ENCODE measurements around the gene SMARCA4.

Gene SMARCA4

DNA sequence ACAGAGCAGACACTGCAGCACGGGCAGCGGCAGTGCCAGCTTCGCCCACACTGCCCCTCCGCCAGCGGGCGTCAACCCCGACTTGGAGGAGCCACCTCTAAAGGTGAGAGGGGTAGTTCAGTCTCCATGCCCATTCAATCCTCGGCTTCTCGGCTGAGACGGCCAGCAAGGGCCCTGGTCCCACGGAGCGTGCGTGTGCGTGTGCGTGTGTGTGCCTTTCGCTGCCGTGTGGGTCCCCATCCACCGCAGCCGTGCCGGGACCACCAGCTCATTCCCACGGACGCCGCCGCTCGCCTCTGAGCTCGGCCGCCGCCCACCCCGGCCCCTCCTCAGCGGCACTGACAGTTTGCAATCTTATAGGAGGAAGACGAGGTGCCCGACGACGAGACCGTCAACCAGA, 72.9 kb downstream of the SMARCA4 start:
- no peak for DNase-seq (ENCODE audit: low read depth in 3 of 3)

DNA sequence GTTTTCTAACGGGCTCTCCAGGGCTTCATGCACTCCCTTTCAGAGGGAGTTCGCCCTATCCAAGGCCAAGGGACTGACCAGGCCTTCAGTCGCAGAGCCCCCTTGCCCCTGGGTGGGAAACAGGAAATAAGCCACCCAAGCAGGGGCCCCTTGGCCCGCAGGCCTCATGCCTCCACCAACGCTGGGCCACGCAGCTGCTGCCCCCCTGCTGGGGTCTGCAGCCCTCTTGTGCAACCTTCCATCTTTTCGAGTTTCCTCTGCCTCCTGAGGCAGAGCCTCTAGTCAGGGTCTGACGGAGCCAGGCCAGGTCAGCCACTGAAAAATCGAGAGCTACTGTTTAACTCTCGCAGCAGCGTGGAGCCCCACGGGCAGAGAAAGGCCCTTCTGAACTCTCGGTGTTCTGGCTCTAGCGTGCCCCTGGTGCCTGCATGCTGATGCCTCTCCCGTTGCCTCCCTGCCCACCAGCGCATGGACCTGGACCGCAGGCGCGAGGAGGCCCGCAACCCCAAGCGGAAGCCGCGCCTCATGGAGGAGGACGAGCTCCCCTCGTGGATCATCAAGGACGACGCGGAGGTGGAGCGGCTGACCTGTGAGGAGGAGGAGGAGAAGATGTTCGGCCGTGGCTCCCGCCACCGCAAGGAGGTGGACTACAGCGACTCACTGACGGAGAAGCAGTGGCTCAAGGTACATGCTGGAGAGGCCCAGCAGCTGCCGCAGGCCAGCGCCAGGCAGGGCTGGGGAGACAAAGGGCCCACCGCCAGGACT, 73.8 kb downstream of the SMARCA4 start:
- DNase-seq (ENCODE audit: low read depth in 3 of 3): no peak

DNA sequence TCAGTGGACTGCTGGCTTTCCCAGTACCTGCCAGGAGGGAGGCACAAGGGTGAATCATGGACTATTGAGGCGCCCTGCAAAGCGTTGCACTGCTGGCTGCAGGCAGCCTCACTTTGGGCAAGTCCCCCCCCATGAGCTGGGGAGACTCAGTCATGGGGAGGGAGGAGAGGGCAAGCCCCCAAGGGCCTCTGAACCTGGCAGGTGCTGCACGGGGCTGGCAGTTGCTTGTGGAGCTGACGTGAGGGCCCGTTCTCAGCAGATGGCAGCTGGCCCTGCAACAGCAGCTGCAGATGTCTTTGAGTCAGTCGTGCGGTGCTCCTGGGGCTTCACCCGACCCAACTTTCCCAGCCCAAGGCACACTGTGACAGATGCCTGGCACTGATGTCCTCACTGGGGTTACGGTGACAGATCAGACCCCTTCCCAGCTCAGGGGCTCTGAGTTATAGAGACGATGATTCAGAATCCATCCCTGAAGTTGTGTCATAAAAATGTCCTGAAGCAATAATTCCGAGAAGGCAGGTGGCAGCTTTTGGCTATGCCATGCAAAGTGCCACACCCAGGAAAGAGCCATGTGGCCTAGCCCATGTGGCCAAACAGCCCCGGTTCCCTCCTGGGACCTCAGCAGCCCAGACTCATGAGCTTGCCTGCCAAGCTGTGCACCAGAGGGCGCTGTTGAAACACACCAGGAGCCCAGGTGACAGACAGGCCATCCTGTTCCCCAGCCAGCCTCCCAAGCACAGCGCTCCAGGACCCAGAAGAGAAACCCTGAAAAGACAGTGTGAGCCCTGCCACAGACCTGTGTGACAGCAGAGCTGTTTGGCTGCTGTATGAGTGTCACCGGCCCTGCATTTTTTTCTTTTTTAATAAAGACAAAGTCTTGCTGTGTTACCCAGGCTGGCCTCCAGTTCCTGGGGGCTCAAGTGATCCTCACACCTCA, 74.9 kb downstream of the SMARCA4 start:
- DNase-seq (ENCODE audit: low read depth in 3 of 3): peak; percentile 70 to 75 (median 71)

DNA sequence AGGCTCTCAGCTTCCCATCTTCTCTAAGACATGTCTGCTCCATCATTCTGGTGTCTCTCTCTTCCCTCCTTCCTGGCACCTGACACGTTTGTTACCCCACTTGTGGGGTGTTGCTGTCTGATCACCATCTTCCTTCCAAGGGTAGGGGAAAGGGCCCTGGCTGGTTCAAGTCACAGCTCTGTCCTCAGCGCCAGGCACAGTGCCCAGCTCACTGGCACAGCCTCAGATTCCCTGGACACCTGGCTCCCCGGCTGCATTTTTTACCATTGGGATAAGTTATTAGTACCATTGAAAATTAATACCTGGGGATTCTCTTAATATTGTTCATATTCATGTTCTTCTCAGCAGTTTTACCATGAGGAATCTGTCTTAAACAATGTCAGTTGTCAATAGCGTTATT, 77.7 kb downstream of the SMARCA4 start:
- DNase-seq (ENCODE audit: low read depth in 3 of 3): no peak

DNA sequence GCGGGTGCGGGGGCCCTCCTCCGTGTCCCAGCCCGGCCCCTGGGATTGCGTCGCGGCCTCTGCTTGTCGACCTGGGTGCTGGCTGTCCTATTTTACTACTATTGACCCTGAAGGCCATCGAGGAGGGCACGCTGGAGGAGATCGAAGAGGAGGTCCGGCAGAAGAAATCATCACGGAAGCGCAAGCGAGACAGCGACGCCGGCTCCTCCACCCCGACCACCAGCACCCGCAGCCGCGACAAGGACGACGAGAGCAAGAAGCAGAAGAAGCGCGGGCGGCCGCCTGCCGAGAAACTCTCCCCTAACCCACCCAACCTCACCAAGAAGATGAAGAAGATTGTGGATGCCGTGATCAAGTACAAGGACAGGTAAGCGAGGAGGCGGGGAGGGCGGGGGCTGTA, 80.4 kb downstream of the SMARCA4 start:
- no peak for DNase-seq (ENCODE audit: low read depth in 3 of 3)

DNA sequence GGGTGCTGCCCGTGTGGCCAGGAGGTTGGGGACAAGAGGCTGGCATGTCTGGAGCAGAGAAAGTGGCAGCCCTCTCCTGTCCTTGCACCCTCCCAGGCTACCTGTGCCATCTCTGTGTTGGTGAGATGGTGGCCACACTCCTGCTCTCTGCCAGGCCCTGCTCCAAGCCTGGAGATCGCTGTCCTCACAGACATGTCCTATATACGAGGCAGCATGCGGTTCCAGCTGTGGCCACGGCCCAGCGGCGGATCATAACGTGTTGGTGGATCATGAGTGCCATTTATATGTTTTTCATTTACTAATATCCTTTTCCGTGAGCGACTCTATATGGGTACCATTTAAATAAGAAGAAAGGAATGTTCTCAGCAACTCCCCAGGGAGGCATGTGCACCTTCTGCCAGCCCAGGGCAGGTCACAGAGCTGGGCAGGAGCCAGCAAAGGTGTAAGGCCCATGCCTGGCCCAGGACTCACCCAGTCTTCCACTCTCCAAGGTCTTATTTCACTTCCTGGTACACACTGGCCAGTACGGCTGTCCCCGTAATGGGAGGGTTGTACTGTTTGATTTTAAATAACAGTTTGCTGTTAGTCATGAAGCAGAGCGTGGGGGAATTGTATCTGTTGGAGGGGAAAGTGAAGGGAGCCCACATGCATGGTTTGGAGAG, 81.3 kb downstream of the SMARCA4 start:
- no peak for DNase-seq (ENCODE audit: low read depth in 3 of 3)

DNA sequence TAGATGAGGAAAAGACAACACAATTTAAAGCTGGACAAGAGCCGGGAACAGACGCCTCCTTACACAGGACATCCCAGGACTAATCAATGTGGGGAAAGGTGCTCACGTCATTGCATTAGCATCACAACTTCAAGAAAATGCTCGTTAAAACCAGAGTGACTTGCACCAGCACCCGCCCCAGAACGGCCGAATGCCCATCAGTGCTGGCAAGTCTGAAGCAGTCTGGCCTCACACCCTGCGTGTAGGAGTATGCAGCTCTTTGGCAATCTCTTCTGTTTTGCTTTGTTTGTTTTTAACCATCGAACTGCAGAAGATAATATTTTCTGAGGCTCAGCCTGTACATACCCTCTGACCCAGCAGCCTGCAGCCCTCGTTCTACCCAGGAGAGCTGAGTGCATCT, 83.6 kb downstream of the SMARCA4 start:
- no peak for DNase-seq (ENCODE audit: low read depth in 3 of 3)

DNA sequence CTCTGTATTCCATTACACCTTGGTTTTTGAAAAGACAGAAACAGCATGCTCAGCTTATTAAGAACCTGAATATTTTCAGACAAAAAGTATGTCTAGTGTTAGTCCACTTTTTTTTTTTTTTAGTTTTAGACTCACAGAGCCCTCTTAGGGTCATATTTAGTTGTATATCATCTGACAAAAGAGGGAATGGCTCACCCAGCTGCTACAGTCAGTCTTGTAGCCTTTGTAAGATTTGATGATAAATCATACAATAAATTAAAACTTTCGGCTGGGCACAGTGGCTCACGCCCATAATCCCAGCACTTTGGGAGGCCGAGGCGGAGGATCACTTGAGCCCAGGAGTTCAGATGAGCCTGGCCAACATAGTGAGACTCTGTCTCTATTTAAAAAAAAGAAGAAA, 84.7 kb downstream of the SMARCA4 start:
- no peak for DNase-seq (ENCODE audit: low read depth in 3 of 3)

DNA sequence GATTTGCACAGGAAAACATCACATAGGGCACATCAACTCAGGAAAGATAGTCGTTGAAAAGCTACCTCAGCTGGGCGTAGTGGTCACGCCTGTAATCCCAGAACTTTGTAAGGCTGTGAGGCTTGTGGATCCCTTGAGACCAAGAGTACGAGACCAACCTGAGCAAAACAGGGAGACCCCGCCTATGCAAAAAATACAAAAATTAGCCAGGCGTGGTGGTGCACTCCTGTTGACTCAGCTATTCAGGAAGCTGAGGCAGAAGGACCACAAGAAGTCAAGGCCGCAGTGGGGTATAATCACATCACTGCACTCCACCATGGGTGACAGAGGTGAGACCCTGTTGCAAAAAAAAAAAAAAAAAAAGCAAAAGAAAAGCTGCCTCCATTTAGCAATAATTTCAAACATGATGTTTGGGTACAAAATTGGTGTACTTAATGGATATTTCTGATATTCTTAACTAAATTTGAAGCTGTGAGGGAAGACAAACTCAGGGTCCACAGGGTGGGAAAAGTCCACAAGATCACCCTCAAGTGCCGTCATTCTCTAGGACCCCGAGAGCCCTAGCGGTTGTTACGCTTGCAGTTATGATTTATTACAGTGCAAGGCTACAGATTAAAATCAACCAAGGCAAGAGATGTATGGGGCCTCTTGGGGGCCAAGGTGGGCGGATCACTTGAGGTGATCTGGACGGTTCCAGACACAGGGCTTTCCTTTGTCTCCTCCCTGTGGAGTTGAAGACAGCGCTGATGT, 86.0 kb downstream of the SMARCA4 start:
- DNase-seq (ENCODE audit: low read depth in 3 of 3): no peak

DNA sequence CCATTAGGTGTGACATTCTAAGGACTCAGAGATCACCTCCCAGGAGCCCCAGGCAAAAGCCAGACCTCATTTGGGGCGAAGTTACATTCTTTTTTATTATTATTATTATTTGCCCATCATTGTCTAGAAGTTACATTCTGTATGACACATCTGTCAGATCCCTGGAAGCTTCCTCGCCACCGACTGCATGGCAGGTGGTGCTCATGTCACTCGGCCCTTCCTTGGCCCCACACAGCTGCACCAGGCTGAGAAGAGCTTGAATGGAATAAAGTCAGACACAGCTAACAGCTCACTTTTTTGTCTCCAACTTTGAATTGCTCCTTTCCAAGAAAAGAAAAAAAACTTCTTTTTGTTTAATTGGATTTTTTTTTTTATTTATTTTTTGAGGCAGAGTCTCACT, 87.0 kb downstream of the SMARCA4 start:
- no peak for DNase-seq (ENCODE audit: low read depth in 3 of 3)

DNA sequence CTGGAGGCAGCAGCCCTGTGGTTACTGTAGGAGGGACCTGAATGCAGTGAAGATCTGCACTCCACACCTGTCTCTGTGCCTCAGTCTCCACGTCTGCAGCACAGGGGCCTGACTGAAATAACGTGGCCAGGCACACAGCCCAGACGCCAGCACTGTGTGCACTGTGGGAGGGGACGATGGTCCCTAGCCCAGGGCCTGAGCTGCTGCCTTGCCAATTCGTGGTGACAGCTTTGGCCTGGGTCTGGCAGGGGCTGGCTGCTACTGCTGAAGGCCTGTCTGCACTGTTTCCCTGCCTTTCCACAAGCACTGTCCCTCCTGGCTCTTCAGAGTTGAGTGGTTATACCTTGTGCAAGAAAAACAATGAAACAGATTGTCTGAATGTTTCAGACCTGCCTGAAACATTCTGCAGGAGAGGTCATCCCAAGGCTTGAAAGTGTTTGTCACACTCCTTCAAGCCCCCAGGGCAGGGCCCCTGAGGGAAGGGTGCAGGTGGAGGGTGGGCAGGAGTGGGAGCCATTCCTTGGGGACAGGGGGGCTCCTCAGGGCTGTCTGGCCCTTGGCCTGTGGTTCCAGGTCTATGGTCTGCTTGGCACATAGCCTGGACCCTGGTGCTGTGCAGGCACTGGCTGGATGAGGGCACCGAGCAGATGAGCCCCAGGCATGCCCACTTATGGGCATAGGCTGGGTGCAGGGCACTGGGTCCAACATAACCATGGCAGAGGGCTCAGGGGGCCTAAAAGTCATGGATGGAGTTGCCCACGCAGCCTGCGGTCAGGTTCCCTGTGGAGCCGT, 89.7 kb downstream of the SMARCA4 start:
- DNase-seq (ENCODE audit: low read depth in 3 of 3): no peak

DNA sequence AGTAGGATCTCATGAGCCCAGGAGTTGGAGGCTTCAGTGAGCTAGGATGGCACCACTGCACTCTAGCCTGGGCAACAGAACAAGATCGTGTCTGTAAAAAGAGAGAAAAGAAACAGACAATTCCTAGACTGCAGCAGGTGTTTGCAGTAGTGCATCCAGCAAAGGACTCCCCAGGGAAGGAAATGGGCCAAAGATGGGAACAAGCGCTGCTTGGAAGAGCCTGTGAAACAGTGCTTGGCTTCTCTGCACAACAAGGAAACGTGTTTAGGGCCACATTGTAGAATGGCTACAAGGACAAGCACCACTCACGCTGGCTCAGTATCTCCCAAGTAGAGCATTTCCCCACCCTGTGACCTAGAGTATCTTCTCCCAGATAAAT, 93.0 kb downstream of the SMARCA4 start:
- DNase-seq (ENCODE audit: low read depth in 3 of 3): no peak

DNA sequence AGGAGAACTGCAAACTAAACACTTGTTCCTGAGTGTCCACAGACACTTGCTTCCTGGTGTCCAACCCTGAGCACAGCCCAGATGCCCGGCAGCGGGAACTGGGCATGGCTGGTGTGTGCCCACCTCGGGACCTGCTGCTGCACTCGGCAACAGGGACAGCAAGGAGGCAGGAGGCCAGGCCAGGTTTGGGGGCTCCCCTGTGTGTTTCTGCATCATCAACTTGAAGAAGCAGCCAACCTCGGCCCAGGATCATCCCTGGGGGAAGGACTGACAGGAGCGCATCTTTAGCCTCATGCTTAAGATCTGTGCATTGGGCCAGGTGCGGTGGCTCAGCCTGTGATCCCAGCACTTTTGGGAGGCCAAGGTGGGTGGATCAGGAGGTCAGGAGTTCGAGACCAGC, 93.4 kb downstream of the SMARCA4 start:
- no peak for DNase-seq (ENCODE audit: low read depth in 3 of 3)

DNA sequence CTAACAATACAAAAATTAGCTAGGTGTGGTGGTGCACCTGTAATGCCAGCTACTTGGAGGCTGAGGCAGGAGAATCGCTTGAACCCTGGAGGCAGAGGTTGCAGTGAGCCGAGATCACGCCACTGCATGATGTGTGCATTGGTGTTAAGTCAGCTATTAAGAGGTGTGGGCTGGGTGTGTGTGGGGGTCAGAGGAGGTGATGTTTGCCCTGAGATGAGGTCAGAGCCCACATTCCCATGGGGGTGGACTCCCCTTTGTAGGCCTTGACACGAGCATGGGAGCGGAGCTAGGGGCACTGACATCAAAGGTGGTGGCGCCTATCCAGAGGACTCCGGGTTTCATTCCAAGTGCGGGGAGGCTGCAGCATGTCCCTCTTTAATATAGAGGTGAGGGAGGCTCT, 93.8 kb downstream of the SMARCA4 start:
- DNase-seq (ENCODE audit: low read depth in 3 of 3): no peak

DNA sequence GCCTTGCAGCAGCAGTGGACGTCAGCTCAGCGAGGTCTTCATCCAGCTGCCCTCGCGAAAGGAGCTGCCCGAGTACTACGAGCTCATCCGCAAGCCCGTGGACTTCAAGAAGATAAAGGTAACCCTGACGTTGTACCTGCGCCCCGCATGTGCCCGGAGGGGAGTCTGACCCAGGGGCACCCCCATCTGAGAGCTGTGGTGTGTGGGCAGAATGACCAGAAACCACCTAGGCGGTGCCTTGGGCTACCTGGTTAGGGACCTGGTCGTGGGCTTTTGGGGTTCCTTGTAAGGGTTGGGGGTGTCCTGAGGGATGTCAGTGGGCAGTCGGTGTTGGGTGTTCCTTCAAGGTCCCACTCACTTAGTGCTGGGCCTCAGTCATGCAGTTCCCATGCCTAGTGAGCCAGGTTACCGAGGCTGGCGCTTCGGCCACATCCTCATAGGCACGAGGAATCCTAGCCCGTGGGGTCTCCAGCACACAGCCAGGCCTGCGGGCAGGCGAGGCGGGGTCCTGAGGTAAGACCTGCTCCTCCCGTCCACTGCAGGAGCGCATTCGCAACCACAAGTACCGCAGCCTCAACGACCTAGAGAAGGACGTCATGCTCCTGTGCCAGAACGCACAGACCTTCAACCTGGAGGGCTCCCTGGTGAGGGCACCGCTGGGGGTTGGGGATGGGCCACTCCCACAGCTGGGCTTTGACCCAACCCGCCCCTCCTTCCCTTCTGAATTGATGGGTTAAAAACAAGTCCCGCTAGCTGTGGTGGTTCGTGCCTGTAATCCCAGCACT, 97.6 kb downstream of the SMARCA4 start:
- no peak for DNase-seq (ENCODE audit: low read depth in 3 of 3)

DNA sequence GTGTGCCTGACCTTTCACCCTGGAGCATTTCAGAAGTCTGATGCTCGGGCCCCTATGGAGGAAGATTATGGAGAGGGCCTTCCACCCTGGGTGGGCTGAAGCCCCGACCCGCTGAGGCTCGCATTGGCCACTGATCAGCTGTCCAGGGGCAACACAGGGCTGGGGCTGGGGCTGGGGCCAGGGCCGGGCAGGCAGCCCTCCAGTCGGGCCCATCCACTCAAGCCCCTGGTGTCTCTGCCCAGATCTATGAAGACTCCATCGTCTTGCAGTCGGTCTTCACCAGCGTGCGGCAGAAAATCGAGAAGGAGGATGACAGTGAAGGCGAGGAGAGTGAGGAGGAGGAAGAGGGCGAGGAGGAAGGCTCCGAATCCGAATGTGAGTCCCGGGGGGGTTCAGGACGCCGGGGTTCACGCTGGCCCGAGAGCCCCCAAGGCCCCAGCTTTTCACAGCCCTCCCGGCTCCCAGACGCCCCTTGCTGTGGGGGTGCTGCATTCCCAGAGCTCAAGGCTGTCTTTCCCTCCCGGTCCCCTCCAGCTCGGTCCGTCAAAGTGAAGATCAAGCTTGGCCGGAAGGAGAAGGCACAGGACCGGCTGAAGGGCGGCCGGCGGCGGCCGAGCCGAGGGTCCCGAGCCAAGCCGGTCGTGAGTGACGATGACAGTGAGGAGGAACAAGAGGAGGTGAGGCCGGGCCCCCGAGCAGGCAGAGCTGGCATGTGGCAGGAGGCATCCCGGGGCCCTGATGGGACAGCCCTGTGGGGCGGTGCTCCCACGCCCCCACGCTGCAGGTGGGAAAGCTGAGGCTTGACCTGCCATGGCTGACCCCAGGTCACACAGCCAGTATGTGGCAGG, 98.9 kb downstream of the SMARCA4 start:
- DNase-seq (ENCODE audit: low read depth in 3 of 3): no peak

DNA sequence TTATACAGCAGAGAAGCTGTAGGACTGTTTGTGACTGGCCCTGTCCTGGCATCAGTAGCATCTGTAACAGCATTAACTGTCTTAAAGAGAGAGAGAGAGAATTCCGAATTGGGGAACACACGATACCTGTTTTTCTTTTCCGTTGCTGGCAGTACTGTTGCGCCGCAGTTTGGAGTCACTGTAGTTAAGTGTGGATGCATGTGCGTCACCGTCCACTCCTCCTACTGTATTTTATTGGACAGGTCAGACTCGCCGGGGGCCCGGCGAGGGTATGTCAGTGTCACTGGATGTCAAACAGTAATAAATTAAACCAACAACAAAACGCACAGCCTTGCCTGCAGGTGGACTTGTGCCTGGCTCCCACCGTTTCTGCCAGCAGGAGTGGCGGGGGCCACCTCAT, 101.1 kb downstream of the SMARCA4 start:
- DNase-seq (ENCODE audit: low read depth in 3 of 3): no peak

DNA sequence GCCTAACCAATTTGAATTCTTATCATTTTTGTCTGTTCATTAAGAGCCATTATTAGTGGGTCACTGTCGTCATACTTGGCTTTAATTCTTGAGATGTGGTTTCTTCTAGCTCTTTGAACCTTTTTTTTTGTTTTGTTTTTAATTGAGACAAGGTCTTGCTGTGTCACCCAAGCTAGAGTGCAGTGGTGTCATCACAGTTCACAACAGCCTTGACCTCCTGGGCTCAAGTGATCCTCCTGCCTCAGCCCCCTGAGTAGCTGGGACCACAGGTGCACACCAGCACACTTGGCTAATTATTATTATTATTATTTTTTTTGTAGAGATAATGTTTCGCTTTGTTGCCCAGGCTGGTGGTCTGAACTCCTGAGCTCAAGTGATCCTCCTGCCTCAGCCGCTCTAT, 102.6 kb downstream of the SMARCA4 start:
- DNase-seq (ENCODE audit: low read depth in 3 of 3): no peak

DNA sequence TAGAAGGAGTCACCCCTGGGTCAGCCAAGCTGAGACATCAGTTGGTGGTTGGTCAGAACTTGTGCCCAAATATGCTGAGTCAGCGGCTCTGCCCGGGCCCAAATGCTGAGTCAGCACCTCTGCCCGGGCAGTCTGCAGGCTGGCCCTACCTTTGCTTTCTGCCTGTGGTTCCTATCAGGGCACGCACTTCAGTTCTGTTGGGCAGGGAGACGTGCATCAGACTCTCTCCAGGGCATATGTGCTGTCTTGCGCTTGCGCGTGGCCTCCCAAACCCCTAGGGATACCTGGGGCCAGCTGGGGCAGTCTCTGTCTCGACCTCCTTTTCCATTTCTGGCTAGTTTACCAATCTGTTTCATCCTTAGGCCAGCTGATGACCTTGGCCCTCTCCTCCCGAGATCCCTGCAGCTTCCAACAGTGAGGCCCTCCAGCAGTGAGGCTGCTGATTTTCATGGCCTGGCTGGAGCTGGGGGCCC, 104.0 kb downstream of the SMARCA4 start:
- no peak for DNase-seq (ENCODE audit: low read depth in 3 of 3)
